Body of pancreas (tissue), 4 donors: ENCODE results near the gene ZSCAN31.

ENCODE experiments used
- POLR2A ChIP-seq, 3 donors: fragments of 450-650 bp; IDR thresholded peaks; one replicate each; pipeline ENCODE4 v1.6.1; 2016; ENCODE audit warnings: antibody characterized with exemption in 3 of 3, mild to moderate bottlenecking in 2 of 3
- TF ChIP-seq, protein P1 (sequence below), 7 experiments: fragments of 450-650 bp in 4 of 7; fragments of 200-600 bp in 3 of 7; sonication (generic) in 3 of 7; IDR thresholded peaks; one replicate each; pipeline ENCODE4 v1.5.1; 2016 to 2019; ENCODE audit warnings: antibody characterized with exemption in 7 of 7

DNA sequence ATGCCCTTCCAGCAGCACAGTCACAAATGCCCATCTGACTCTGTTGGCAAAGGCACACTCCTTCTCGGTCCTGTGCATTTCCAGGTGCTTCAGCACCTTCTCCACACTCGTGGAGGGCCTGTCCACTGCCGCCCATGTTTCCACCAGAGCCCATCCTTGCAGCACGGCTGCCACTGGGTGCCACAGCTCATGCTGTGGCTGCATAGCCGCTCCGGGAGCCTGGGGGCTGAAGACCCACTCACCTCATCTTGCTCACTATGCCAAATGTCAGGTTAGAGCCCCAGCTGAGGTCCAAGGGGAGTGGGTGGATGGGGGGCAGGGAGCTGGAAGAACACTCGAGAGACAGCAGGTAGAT is 20.7 kb upstream of the ZSCAN31 start:
- no peak for TF ChIP-seq POLR2A (IDR thresholded peaks at IDR 0.05)
- TF ChIP-seq, protein P1, sequence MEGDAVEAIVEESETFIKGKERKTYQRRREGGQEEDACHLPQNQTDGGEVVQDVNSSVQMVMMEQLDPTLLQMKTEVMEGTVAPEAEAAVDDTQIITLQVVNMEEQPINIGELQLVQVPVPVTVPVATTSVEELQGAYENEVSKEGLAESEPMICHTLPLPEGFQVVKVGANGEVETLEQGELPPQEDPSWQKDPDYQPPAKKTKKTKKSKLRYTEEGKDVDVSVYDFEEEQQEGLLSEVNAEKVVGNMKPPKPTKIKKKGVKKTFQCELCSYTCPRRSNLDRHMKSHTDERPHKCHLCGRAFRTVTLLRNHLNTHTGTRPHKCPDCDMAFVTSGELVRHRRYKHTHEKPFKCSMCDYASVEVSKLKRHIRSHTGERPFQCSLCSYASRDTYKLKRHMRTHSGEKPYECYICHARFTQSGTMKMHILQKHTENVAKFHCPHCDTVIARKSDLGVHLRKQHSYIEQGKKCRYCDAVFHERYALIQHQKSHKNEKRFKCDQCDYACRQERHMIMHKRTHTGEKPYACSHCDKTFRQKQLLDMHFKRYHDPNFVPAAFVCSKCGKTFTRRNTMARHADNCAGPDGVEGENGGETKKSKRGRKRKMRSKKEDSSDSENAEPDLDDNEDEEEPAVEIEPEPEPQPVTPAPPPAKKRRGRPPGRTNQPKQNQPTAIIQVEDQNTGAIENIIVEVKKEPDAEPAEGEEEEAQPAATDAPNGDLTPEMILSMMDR (IDR thresholded peaks at IDR 0.05): no peak
